RPMI7951 (cell line): Measurements from ENCODE around the gene SCNN1A. TPM values are rescaled to one million over a fixed set of nuclear protein-coding genes. Genes with fewer than 3 reads are reported as not detected.

Source experiments
- DNase-seq: peaks from one replicate; pipeline ENCODE4 v3.0.0-alpha.2; 2012; ENCODE audit warnings: low read depth
- total RNA-seq: library from RNA; depleted of rRNA; stranded (reverse); fragments of >200 nt; shearing (Covaris generic); gene quantifications from 2 replicates; pipeline ENCODE4 v1.2.3, GENCODE V29; 2014

SCNN1A gene
- total RNA-seq, 1 experiment from 2014 or later: not detected

GRCh38 chr12:6368906-6369525 lies 6.3 kb downstream of the SCNN1A start:
- no peak for DNase-seq

- DNase-seq: no peak
These were observed 7.1 kb downstream of the SCNN1A start for GRCh38 chr12:6367969-6368892.

GRCh38 chr12:6367065-6367968 lies 8.0 kb downstream of the SCNN1A start:
- DNase-seq: peak; percentile 50

GRCh38 chr12:6364044-6364374 lies 11.4 kb downstream of the SCNN1A start:
- DNase-seq: no peak

- DNase-seq: peak; percentile 61
These were observed 11.9 kb downstream of the SCNN1A start for GRCh38 chr12:6363330-6364043.

- no peak for DNase-seq
These were observed 12.4 kb downstream of the SCNN1A start for GRCh38 chr12:6363010-6363329.

- no peak for DNase-seq
These were observed 13.0 kb downstream of the SCNN1A start for GRCh38 chr12:6362403-6362802.

GRCh38 chr12:6361834-6362233 lies 13.5 kb downstream of the SCNN1A start:
- DNase-seq: no peak

- no peak for DNase-seq
These were observed 14.5 kb downstream of the SCNN1A start for GRCh38 chr12:6360578-6361490.

- no peak for DNase-seq
These were observed 15.2 kb downstream of the SCNN1A start for GRCh38 chr12:6360080-6360571.

- no peak for DNase-seq
These were observed 16.5 kb downstream of the SCNN1A start for GRCh38 chr12:6358881-6359280.

- no peak for DNase-seq
These were observed 19.0 kb downstream of the SCNN1A start for GRCh38 chr12:6356374-6356820.

- DNase-seq: no peak
These were observed 19.6 kb downstream of the SCNN1A start for GRCh38 chr12:6355491-6356373.

- no peak for DNase-seq
These were observed 20.6 kb downstream of the SCNN1A start for GRCh38 chr12:6354495-6355393.

GRCh38 chr12:6352193-6353173 lies 22.9 kb downstream of the SCNN1A start:
- DNase-seq: no peak

GRCh38 chr12:6351622-6352021 lies 23.7 kb downstream of the SCNN1A start:
- DNase-seq: no peak
